ENCODE data around the gene OR2V2.
"Not testable (repeated sequence)": the region's sequence is repeated elsewhere in the genome, so short reads cannot be mapped to it uniquely, and the experiment has no call there.

Gene OR2V2

GRCh38 chr5:181108578-181109165 lies 38.7 kb upstream of the OR2V2 start:
- Mint-ChIP-seq H3K36me3 (ENCODE audit: low read depth) (no peaks in the 10 kb centered on the region), H3K9me3 (no peaks in the 10 kb centered on the region), H3K4me1 (ENCODE audit: low read depth) (peaks cover 22% of the 10 kb centered on the region), H3K27me3 (peaks cover 71% of the 10 kb centered on the region), H3K4me3 (no peak overlapping the region), H3K27ac (no peak overlapping the region)
- intact Hi-C loops (cut with micrococcal nuclease), result no loop called here

- Mint-ChIP-seq H3K9me3 (no peaks in the 10 kb centered on the region), H3K4me1 (ENCODE audit: low read depth) (peaks cover 15% of the 10 kb centered on the region), H3K27ac (no peak overlapping the region), H3K4me3 (no peak overlapping the region), H3K27me3 (peaks cover 73% of the 10 kb centered on the region), H3K36me3 (ENCODE audit: low read depth) (no peaks in the 10 kb centered on the region)
- intact Hi-C loops (cut with micrococcal nuclease), result no loop called here
These were observed 37.8 kb upstream of the OR2V2 start for GRCh38 chr5:181109489-181110013.

GRCh38 chr5:181111010-181111409 lies 36.4 kb upstream of the OR2V2 start:
- H3K9me3 Mint-ChIP-seq, result no peaks in the 10 kb centered on the region
- peaks cover 75% of the 10 kb centered on the region for H3K27me3 Mint-ChIP-seq
- H3K36me3 Mint-ChIP-seq (ENCODE audit: low read depth), result no peaks in the 10 kb centered on the region
- H3K4me3 Mint-ChIP-seq, result no peak overlapping the region
- H3K27ac Mint-ChIP-seq, result no peak overlapping the region
- H3K4me1 Mint-ChIP-seq (ENCODE audit: low read depth), result peaks cover under 1% of the 10 kb centered on the region
- intact Hi-C loops (cut with micrococcal nuclease), result no loop called here

- intact Hi-C loops (cut with micrococcal nuclease), result no loop called here
- Mint-ChIP-seq H3K4me3 (no peak overlapping the region), H3K4me1 (ENCODE audit: low read depth) (no peaks in the 10 kb centered on the region), H3K36me3 (ENCODE audit: low read depth) (no peaks in the 10 kb centered on the region), H3K9me3 (no peaks in the 10 kb centered on the region), H3K27ac (no peak overlapping the region), H3K27me3 (peaks cover 77% of the 10 kb centered on the region)
These were observed 34.9 kb upstream of the OR2V2 start for GRCh38 chr5:181112476-181112875.

GRCh38 chr5:181113572-181113971 lies 33.8 kb upstream of the OR2V2 start:
- H3K9me3 Mint-ChIP-seq; H3K27ac Mint-ChIP-seq; H3K36me3 Mint-ChIP-seq (ENCODE audit: low read depth); H3K4me3 Mint-ChIP-seq; H3K4me1 Mint-ChIP-seq (ENCODE audit: low read depth); intact Hi-C loops (cut with micrococcal nuclease): not testable (repeated sequence)
- H3K27me3 Mint-ChIP-seq, result peaks cover 77% of the 10 kb centered on the region

GRCh38 chr5:181114284-181114843 lies 33.0 kb upstream of the OR2V2 start:
- intact Hi-C loops (cut with micrococcal nuclease), result no loop called here
- Mint-ChIP-seq H3K9me3 (no peaks in the 10 kb centered on the region), H3K27me3 (peaks cover 75% of the 10 kb centered on the region), H3K4me3 (no peak overlapping the region), H3K4me1 (ENCODE audit: low read depth) (no peaks in the 10 kb centered on the region), H3K36me3 (ENCODE audit: low read depth) (no peaks in the 10 kb centered on the region), H3K27ac (no peak overlapping the region)

- Mint-ChIP-seq H3K4me3 (no peak overlapping the region), H3K27me3 (peaks cover 71% of the 10 kb centered on the region), H3K27ac (no peak overlapping the region), H3K9me3 (no peaks in the 10 kb centered on the region), H3K36me3 (ENCODE audit: low read depth) (no peaks in the 10 kb centered on the region), H3K4me1 (ENCODE audit: low read depth) (no peaks in the 10 kb centered on the region)
- intact Hi-C loops (cut with micrococcal nuclease), result no loop called here
These were observed 32.3 kb upstream of the OR2V2 start for GRCh38 chr5:181114844-181115778.

GRCh38 chr5:181118369-181118768 lies 29.0 kb upstream of the OR2V2 start:
- intact Hi-C loops (cut with micrococcal nuclease), result no loop called here
- no peak overlapping the region for H3K27ac Mint-ChIP-seq
- H3K36me3 Mint-ChIP-seq (ENCODE audit: low read depth), result no peaks in the 10 kb centered on the region

GRCh38 chr5:181119105-181119504 lies 28.3 kb upstream of the OR2V2 start:
- Mint-ChIP-seq H3K36me3 (ENCODE audit: low read depth) (no peaks in the 10 kb centered on the region), H3K27ac (no peak overlapping the region), H3K4me3 (no peak overlapping the region), H3K9me3 (no peaks in the 10 kb centered on the region), H3K27me3 (peaks cover 69% of the 10 kb centered on the region), H3K4me1 (ENCODE audit: low read depth) (peaks cover 7% of the 10 kb centered on the region)
- intact Hi-C loops (cut with micrococcal nuclease), result no loop called here

More at GRCh38 chr5:181118369-181118768, 29.0 kb upstream of the OR2V2 start:
- H3K4me1 Mint-ChIP-seq (ENCODE audit: low read depth), result peaks cover 7% of the 10 kb centered on the region
- peaks cover 72% of the 10 kb centered on the region for H3K27me3 Mint-ChIP-seq
- H3K9me3 Mint-ChIP-seq, result no peaks in the 10 kb centered on the region
- H3K4me3 Mint-ChIP-seq, result no peak overlapping the region

GRCh38 chr5:181120306-181120705 lies 27.1 kb upstream of the OR2V2 start:
- Mint-ChIP-seq H3K27me3 (peaks cover 61% of the 10 kb centered on the region), H3K9me3 (peaks cover 9% of the 10 kb centered on the region), H3K36me3 (ENCODE audit: low read depth) (no peaks in the 10 kb centered on the region), H3K4me3 (no peak overlapping the region), H3K4me1 (ENCODE audit: low read depth) (peaks cover 7% of the 10 kb centered on the region), H3K27ac (no peak overlapping the region)
- intact Hi-C loops (cut with micrococcal nuclease), result no loop called here

GRCh38 chr5:181120761-181121160 lies 26.6 kb upstream of the OR2V2 start:
- peaks cover 9% of the 10 kb centered on the region for H3K9me3 Mint-ChIP-seq
- peaks cover 7% of the 10 kb centered on the region for H3K4me1 Mint-ChIP-seq (ENCODE audit: low read depth)
- no peaks in the 10 kb centered on the region for H3K36me3 Mint-ChIP-seq (ENCODE audit: low read depth)
- intact Hi-C loops (cut with micrococcal nuclease), result no loop called here
- peaks cover 56% of the 10 kb centered on the region for H3K27me3 Mint-ChIP-seq
- H3K4me3 Mint-ChIP-seq, result no peak overlapping the region
- H3K27ac Mint-ChIP-seq, result no peak overlapping the region

GRCh38 chr5:181121675-181122561 lies 25.5 kb upstream of the OR2V2 start:
- Mint-ChIP-seq H3K9me3 (peaks cover 9% of the 10 kb centered on the region), H3K36me3 (ENCODE audit: low read depth) (no peaks in the 10 kb centered on the region), H3K27ac (no peak overlapping the region), H3K27me3 (peaks cover 52% of the 10 kb centered on the region), H3K4me3 (no peak overlapping the region), H3K4me1 (ENCODE audit: low read depth) (peaks cover 7% of the 10 kb centered on the region)
- intact Hi-C loops (cut with micrococcal nuclease), result no loop called here

GRCh38 chr5:181124526-181124925 lies 22.9 kb upstream of the OR2V2 start:
- Mint-ChIP-seq H3K4me3 (no peak overlapping the region), H3K27me3 (peaks cover 46% of the 10 kb centered on the region), H3K9me3 (peaks cover 9% of the 10 kb centered on the region), H3K36me3 (ENCODE audit: low read depth) (no peaks in the 10 kb centered on the region), H3K27ac (no peak overlapping the region), H3K4me1 (ENCODE audit: low read depth) (peaks cover 7% of the 10 kb centered on the region)
- intact Hi-C loops (cut with micrococcal nuclease), result no loop called here

Data from dendritic cell treated with granulocyte-macrophage colony-stimulating factor and Interleukin-4, amounts not matched to agents 40 ng/mL and 50 ng/mL, for 4 days (primary cell).